Activated CD4-positive, alpha-beta T cell treated with anti-CD3 and anti-CD28 coated beads, Interleukin-2, amount 50 U/mL, for 1 hour (primary cell): ENCODE measurements around the gene STK35.

ENCODE experiments used
- DNase-seq: peaks from one replicate; pipeline ENCODE4 v3.0.0-alpha.2; 2020

STK35 gene

GRCh38 chr20:2137552-2138201 is 36.0 kb downstream of the STK35 start:
- DNase-seq: no peak

- no peak for DNase-seq
Measured at GRCh38 chr20:2138396-2138795, 36.8 kb downstream of the STK35 start.

- DNase-seq: no peak
Measured at GRCh38 chr20:2139250-2139649, 37.6 kb downstream of the STK35 start.

GRCh38 chr20:2139736-2140135 is 38.1 kb downstream of the STK35 start:
- DNase-seq: no peak

GRCh38 chr20:2140561-2140960 is 38.9 kb downstream of the STK35 start:
- no peak for DNase-seq

- DNase-seq: no peak
Measured at GRCh38 chr20:2141600-2142575, 40.3 kb downstream of the STK35 start.

- no peak for DNase-seq
Measured at GRCh38 chr20:2142649-2143048, 41.0 kb downstream of the STK35 start.

GRCh38 chr20:2143594-2143993 is 42.0 kb downstream of the STK35 start:
- no peak for DNase-seq

- no peak for DNase-seq
Measured at GRCh38 chr20:2144850-2145249, 43.2 kb downstream of the STK35 start.

GRCh38 chr20:2145376-2145775 is 43.7 kb downstream of the STK35 start:
- no peak for DNase-seq

- no peak for DNase-seq
Measured at GRCh38 chr20:2146080-2146867, 44.6 kb downstream of the STK35 start.

GRCh38 chr20:2149507-2149906 is 47.9 kb downstream of the STK35 start:
- no peak for DNase-seq

- DNase-seq: no peak
Measured at GRCh38 chr20:2150660-2151059, 49.0 kb downstream of the STK35 start.

- no peak for DNase-seq
Measured at GRCh38 chr20:2151858-2152281, 50.2 kb downstream of the STK35 start.

GRCh38 chr20:2152317-2152716 is 50.7 kb downstream of the STK35 start:
- DNase-seq: no peak

GRCh38 chr20:2153326-2153725 is 51.7 kb downstream of the STK35 start:
- DNase-seq: no peak

- no peak for DNase-seq
Measured at GRCh38 chr20:2156224-2156623, 54.6 kb downstream of the STK35 start.

GRCh38 chr20:2156666-2157624 is 55.3 kb downstream of the STK35 start:
- no peak for DNase-seq

GRCh38 chr20:2162125-2162822 is 60.6 kb downstream of the STK35 start:
- DNase-seq: no peak

GRCh38 chr20:2162823-2163166 is 61.2 kb downstream of the STK35 start:
- DNase-seq: no peak

GRCh38 chr20:2163312-2163711 is 61.7 kb downstream of the STK35 start:
- DNase-seq: no peak

- DNase-seq: no peak
Measured at GRCh38 chr20:2163757-2164156, 62.1 kb downstream of the STK35 start.
